Stomach (tissue), 4 donors: ENCODE data around the gene GBE1.

Source experiments
- CTCF ChIP-seq, 7 experiments: fragments of 450-650 bp in 4 of 7; fragments of 200-600 bp in 3 of 7; sonication (generic) in 3 of 7; IDR thresholded peaks; one replicate each; pipeline ENCODE4 v1.5.1; 2016 to 2019; ENCODE audit warnings: antibody characterized with exemption in 7 of 7, control low read depth in 2 of 7, mild to moderate bottlenecking in 1 of 7
- EP300 ChIP-seq: sonication (generic); formaldehyde crosslinking; IDR thresholded peaks from one replicate; pipeline ENCODE4 v1.6.1; 2017; ENCODE audit warnings: antibody characterized with exemption
- POLR2A ChIP-seq, 4 donors: fragments of 450-650 bp; IDR thresholded peaks; one replicate each; pipeline ENCODE4 v1.6.1; 2016; ENCODE audit warnings: antibody characterized with exemption in 4 of 4, control low read depth in 2 of 4, mild to moderate bottlenecking in 1 of 4, moderate library complexity in 1 of 4
- POLR2AphosphoS5 ChIP-seq, 3 donors: sonication (generic); formaldehyde crosslinking; IDR thresholded peaks; one replicate each; pipeline ENCODE4 v1.6.1; 2016; ENCODE audit warnings: antibody characterized with exemption in 3 of 3

DNA sequence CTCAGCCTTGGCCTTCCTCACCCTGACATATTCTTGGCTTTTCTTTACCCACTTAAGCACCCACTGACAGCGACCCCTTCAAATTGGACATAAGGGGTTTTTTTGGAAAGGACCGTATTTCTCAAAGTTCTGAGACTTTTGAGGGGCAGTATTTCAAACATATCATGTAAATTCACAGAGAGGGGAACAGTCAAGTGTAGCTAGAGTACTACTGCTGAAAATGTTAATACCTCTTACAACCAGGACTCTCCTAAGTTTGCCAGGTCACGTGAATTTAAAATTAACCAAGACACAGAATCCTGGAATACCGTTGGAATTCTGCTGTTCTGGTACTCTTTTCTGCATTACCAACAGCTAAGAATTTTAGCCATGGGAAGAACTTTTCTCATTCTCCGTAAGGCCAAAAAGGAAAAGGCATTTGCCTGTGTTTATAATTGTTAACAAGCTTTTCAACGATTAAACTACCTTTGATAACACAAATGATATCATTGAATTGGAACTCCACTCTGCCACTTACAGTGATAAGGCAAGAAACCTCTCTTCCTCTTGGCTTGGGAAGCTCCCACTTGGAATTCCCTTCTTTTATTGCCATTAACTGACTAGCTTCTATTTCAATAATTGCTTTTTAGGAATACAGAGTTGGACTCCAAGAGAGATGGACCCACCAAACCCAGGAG lies 597 bp upstream of the GBE1 start:
- TF ChIP-seq CTCF (IDR thresholded peaks at IDR 0.05) (no peak), POLR2A (IDR thresholded peaks at IDR 0.05) (no peak), EP300 (no peak), POLR2AphosphoS5 (IDR thresholded peaks at IDR 0.05) (no peak)
